ENCODE data around the gene TMEM131.
A peak's percentile ranks its signal among the peaks of the same experiment; 100 is the strongest.
"Not testable (repeated sequence)": the region's sequence is repeated elsewhere in the genome, so short reads cannot be mapped to it uniquely, and the experiment has no call there.

TMEM131 gene

GRCh38 chr2:97961534-97961933, 34.2 kb downstream of the TMEM131 start:
- TF ChIP-seq CTCF (IDR thresholded peaks at IDR 0.05; ENCODE audit: unreplicated experiment in 3 of 3): no peak
- Mint-ChIP-seq H3K27me3 (ENCODE audit: low read depth) (no peaks in the 10 kb centered on the region), H3K36me3 (ENCODE audit: low read depth) (peaks cover 7% of the 10 kb centered on the region), H3K4me3 (no peak overlapping the region), H3K4me1 (peaks cover 33% of the 10 kb centered on the region), H3K27ac (no peak overlapping the region), H3K9me3 (no peaks in the 10 kb centered on the region)

DNA sequence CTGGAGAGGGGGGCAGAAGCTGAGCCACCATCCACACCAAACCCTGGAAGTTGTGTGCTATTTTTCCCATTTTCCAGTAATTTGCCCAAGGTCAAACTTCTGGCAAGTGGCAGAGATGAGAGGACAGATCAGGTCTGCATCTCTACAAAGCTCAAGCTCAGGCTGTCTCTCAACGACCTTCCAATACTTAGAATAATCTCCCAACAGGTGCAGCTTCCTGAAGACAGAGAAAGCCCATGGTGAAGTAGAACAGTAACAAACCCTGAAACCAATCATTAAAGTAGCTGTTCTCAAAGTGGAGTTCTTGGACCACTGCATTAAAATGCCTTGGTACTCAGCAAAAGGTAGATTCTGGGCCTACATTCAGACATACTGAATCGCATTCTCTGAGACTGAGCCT, 37.6 kb downstream of the TMEM131 start:
- Mint-ChIP-seq H3K9me3 (peaks cover 2% of the 10 kb centered on the region), H3K27ac (no peak overlapping the region), H3K36me3 (ENCODE audit: low read depth) (peaks cover 7% of the 10 kb centered on the region), H3K27me3 (ENCODE audit: low read depth) (no peaks in the 10 kb centered on the region), H3K4me3 (no peak overlapping the region), H3K4me1 (peaks cover 17% of the 10 kb centered on the region)
- TF ChIP-seq CTCF (IDR thresholded peaks at IDR 0.05; ENCODE audit: unreplicated experiment in 3 of 3): no peak

DNA sequence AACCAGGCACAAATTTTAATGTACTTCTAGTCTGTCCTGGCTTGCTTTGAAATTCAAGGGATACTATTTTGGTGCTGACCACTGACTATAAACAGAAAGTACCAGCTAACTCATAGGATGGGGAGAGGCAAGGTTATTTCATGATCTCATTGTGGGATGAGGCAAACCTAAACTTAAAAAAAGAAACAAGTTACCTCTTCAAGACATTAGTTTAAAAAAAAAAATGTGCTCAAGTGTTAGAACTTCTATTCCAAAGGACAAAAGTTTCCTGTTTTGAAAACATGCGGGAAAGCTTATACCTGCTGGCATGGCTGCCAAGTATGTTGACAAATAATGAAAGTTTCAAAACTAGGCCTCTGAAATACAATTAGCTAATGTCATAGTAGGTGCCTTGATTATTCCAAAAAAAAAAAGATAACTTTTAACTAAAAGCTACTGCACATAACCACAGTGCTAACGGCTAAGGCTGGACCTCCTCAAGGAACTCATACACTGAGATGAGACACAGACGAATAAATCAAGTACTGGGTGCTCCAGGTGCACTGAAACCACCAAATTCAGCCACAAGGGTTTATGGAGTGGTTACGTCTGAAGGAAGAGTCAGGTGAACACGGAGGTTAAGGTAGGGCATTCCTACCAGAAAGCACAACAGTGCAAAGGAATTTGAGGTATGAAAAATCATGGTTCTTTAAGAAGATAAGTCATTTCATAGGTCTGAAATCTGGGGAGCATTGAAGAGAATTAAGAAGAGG, 38.1 kb downstream of the TMEM131 start:
- H3K9me3 Mint-ChIP-seq: peaks cover 2% of the 10 kb centered on the region
- H3K27ac Mint-ChIP-seq: no peak overlapping the region
- no peak for TF ChIP-seq CTCF (IDR thresholded peaks at IDR 0.05; ENCODE audit: unreplicated experiment in 3 of 3)
- H3K4me1 Mint-ChIP-seq: peaks cover 17% of the 10 kb centered on the region
- H3K4me3 Mint-ChIP-seq: no peak overlapping the region
- H3K27me3 Mint-ChIP-seq (ENCODE audit: low read depth): no peaks in the 10 kb centered on the region
- peaks cover 7% of the 10 kb centered on the region for H3K36me3 Mint-ChIP-seq (ENCODE audit: low read depth)

DNA sequence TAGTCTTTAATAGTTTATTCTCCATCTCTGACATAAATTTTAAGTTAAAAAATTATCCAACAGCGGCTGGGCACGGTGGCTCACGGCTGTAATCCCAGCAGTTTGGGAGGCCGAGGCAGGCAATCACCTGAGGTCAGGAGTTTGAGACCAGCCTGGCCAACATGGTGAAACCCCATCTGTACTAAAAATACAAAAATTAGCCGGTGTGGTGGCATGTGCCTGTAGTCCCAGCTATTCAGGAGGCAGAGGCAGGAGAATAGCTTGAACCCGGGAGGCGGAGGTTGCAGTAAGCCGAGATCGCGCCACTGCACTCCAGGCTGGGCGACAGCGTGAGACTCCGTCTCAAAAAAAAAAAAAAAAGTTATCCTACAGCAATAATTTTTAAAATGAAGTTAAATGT, 39.0 kb downstream of the TMEM131 start:
- not testable (repeated sequence) for H3K36me3 Mint-ChIP-seq (ENCODE audit: low read depth); H3K9me3 Mint-ChIP-seq; H3K4me3 Mint-ChIP-seq; H3K27me3 Mint-ChIP-seq (ENCODE audit: low read depth); H3K27ac Mint-ChIP-seq
- H3K4me1 Mint-ChIP-seq: peaks cover 17% of the 10 kb centered on the region

GRCh38 chr2:97953853-97954252, 41.9 kb downstream of the TMEM131 start:
- Mint-ChIP-seq H3K9me3 (peaks cover 5% of the 10 kb centered on the region), H3K36me3 (ENCODE audit: low read depth) (peaks cover 18% of the 10 kb centered on the region), H3K27ac (no peak overlapping the region), H3K4me3 (no peak overlapping the region), H3K4me1 (peaks cover 16% of the 10 kb centered on the region), H3K27me3 (ENCODE audit: low read depth) (no peaks in the 10 kb centered on the region)
- no peak for TF ChIP-seq CTCF (IDR thresholded peaks at IDR 0.05; ENCODE audit: unreplicated experiment in 3 of 3)

DNA sequence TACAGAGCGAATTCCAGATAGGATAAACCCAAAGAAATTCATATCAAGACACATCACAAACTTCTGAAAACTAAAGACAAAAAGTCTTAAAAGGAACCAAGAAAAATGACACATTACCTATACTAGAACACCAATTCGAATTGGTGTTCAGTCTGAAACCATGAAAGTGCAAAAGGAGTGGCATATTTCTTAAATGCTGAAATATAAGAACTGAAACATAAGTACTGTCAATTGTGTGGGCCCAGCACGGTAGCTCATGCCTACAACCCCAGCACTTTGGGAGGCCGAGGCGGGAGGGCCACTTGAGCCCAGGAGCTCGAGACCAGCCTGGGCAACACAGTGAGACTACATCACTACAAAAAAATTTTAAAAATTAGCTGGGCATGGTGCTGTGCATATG, 43.4 kb downstream of the TMEM131 start:
- Mint-ChIP-seq H3K27me3 (ENCODE audit: low read depth) (no peaks in the 10 kb centered on the region), H3K9me3 (peaks cover 5% of the 10 kb centered on the region)

More for the DNA sequence above, 43.4 kb downstream of the TMEM131 start:
- TF ChIP-seq CTCF (IDR thresholded peaks at IDR 0.05; ENCODE audit: unreplicated experiment in 3 of 3): no peak
- Mint-ChIP-seq H3K36me3 (ENCODE audit: low read depth) (peaks cover 24% of the 10 kb centered on the region), H3K27ac (peak overlapping the region in 2 of 3 experiments; percentile 31 to 57), H3K4me1 (peaks cover 1% of the 10 kb centered on the region), H3K4me3 (no peak overlapping the region)

All from nephron (organoid).